ENCODE results near the gene VWA3B.
"Not testable (repeated sequence)": the region's sequence is repeated elsewhere in the genome, so short reads cannot be mapped to it uniquely, and the experiment has no call there.

The VWA3B gene

GRCh38 chr2:98253461-98254070 lies 166.6 kb downstream of the VWA3B start:
- DNase-seq: no peak

GRCh38 chr2:98254504-98255059 lies 167.6 kb downstream of the VWA3B start:
- no peak for DNase-seq

- DNase-seq: no peak
These were observed 171.9 kb downstream of the VWA3B start for GRCh38 chr2:98258906-98259305.

GRCh38 chr2:98263362-98263761 lies 176.4 kb downstream of the VWA3B start:
- DNase-seq: no peak

- not testable (repeated sequence) for DNase-seq
These were observed 181.3 kb downstream of the VWA3B start for GRCh38 chr2:98268225-98268624.

DNA sequence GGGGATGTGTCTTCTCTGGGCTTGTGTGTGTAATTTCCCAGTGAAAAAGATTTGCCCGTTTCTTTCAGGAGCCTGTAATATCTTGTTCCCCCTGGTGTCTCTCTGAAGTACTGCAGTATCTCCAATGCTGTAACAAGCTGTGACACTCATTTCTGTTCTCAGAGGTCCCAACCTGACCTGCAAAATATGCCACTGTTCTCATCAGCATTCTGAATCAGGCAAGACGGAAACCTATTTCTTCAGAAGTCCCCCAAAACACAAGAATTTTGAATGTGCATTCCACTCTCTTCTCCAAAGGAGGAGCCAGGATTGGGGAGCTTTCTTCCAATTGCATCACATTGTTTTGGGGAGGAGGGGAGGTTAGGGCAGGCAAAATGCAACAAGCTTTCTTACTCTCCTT lies 182.3 kb downstream of the VWA3B start:
- peak; percentile 1 for DNase-seq

DNA sequence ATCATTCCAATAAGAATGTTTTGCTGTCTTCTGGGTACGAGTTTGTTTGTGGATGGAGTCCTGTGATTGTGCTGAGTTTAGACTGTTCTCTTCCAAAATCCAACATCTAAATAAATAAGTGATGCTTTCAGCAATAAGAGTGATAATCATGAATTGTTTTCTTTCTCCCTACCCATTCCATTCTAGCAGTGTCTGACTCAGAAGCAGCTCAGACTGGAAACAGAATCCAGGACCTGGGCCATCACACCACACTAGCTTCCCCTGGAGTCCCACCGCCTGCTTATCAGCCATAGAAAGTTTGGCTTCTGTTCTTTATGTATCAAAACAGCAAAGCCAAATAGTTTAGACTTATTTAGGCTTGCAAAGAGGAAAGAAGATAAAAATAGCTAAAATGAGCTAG lies 182.9 kb downstream of the VWA3B start:
- no peak for DNase-seq

DNA sequence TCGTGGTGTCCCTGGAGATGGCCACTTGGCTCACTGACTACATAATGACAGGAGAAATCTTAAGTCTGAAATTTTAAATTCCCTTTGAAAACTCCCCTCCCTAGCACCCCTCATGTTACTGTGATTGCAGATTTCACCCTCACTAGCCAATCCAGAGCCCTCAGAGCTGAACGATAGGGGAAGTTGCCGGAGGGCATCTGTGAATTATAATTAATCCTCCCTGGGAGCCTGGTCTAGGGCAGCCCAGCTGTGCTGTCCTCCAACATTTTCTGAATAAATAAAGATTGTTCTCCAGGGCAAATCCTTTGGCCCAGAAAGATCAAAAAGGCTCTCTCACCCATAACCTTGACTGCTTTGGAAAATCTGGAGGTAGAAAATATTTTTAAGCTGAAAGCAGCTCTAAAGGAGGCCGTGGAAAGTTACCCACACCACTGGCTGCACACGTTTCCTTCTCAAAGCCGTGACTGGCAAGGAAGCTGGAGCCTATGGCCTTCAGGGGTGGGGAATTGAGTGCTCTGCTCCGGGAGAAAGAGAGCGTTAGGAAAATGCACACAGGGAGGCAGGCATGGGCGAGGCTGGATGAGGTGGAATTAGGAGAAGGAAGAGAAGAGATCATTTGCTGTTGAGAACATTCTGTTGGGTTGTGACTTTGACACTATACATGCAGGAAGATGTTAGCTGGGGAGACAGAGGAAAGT lies 190.3 kb downstream of the VWA3B start:
- DNase-seq: no peak

DNA sequence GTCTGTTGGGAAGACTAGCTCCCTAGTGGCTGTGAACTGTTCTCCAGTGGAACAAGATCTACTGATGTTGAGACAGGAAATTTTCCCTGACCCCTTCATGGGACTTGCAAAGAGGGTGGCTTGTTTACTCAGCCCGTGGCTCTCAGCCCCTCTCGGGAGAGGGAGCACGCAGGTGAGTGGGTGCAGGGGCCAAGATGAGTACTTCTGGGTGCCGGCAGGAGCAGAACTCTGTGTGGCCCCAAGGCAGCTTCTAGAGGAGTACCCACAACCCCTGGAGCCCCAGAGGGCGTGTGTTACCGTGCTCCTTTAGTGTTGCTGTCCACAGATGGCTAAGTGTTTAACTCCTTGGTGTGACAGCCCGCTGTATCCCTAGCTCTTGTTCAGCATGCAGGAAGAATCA lies 191.1 kb downstream of the VWA3B start:
- no peak for DNase-seq

GRCh38 chr2:98280376-98281102 lies 193.6 kb downstream of the VWA3B start:
- DNase-seq: no peak

DNA sequence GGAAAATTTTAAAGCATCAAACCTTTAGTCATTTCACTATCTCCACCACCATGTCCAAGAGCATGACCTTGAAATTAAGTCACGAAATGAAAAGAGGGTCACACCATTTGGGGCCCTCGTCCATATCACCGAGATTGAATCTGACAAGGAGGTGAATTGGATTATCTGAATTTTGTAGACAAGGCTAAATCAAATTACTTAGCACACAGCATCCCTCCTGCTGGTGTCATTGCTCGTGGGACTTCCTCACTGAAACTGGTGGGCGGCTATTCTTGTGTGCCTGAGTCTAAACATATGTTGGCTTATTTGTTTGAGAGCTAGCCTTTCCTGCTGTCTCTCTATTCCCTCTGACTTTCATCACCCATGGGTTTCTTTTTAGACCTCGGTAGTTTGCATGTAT lies 194.6 kb downstream of the VWA3B start:
- DNase-seq: no peak

GRCh38 chr2:98282109-98282508 lies 195.1 kb downstream of the VWA3B start:
- no peak for DNase-seq

- no peak for DNase-seq
These were observed 206.1 kb downstream of the VWA3B start for GRCh38 chr2:98293030-98293429.

DNA sequence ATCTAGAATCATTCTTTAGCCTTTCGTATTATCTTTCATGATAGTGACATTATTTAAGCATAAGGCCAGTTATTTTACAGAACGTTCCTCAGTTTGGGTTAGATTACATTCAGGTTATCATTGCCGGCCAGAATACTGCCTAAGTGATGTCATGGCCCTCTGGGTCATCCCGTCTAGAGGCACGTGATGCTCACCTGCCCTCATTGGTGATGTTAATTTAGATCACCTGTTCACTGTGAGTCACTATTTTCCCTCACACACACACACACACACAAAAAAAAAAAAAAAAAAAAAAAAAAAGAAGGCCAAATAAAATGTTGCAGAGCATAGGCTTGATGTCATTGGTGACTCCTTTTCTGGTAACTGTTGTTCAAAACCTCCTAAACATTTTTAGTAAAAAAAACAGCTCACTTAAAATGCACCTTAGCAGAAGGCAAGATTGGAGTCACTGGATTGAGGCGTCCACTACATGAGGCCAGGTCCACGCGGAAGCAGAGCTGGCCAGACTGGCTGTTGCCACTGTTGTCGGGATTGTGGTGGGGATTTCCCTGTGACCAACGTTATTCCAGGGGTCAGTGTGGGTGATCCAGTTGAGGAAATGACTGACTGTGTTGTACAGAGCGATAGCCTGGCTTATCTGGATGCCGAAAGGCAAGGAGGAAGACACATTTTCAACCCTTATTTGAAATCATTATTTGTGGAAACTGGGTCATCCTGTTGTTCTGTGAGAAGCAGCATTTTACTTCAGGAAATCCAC lies 207.1 kb downstream of the VWA3B start:
- DNase-seq: no peak

DNA sequence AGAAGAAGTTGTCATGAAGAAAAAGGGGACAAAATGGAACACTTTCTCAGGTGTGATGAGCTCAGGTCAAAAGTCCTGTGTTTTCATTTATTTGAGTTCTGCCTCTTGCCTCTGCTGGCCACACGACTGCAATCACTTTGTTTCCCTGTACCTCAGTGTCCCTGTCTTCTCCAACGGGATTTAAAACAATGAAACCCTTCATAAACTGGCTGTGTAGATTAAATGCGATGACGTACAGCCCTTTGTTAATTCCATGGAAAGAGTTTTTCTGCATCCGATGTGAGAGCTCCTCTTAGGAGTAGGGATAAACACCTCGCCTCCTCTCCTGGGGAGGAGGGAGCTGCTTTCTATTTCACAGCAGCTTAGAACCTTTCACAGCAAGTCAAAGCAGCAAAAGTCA lies 207.7 kb downstream of the VWA3B start:
- DNase-seq: no peak

GRCh38 chr2:98295275-98295674 lies 208.3 kb downstream of the VWA3B start:
- DNase-seq: no peak

DNA sequence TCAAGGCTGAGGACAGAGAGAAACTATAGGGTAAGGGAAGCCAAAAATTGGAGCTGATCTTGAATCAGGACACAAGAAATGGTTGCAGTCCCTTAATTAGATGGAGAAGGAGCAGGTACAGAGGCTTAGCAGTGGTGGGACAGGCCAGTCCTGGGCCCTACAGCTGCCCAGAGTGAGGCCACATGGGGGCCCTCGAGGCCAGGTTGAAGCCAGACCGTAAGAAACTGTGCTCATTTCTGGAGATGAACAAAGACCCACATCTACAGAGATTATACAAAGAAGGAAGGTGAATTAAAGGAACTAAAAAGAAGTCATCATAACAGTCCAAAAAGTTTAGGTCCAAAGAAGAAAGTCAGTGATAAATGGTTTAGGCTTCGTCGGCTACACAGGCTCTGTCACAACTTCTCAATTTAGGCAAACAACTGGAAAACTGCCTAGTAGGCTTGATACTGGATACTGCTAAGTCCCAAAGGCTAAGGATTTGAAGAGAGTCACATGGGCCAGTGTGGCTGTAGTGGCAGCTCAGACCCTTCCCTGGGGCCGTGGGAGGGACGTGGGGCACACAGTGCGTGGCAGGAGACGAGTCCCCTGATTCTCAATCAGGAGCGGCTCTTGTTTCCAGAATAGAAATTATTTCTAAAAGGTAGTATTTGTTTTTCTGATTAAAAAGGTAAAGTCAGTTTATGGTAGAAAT lies 208.9 kb downstream of the VWA3B start:
- no peak for DNase-seq

DNA sequence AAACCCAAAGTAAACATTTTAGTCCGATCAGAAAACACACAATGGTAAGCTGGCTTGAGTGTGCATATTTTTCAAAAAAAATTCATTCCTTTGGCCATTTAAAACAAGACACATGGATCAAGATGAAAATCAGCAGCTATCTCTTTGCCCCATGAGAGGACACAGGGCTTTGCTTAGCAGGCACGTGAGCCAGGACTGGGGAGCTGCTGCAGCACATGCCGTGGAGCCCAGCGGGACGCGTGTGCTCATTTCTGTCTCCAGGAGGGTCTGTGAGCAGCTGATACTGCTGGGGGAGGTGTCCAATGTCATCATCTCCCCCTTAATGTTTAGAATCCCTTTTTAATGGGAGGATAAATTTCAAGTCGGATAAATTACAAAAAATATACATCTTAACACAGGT lies 209.5 kb downstream of the VWA3B start:
- no peak for DNase-seq

- DNase-seq: no peak
These were observed 211.1 kb downstream of the VWA3B start for GRCh38 chr2:98297817-98298682.

GRCh38 chr2:98298683-98299164 lies 211.8 kb downstream of the VWA3B start:
- no peak for DNase-seq

- no peak for DNase-seq
These were observed 212.4 kb downstream of the VWA3B start for GRCh38 chr2:98299211-98299905.

All from NCI-H1092 (cell line).